CD4-positive, CD25-positive, alpha-beta regulatory T cell (primary cell): Measurements from ENCODE around the gene COG8. TPM values are rescaled to one million over a fixed set of nuclear protein-coding genes. Genes with fewer than 3 reads are reported as not detected.

Source experiments
- ATAC-seq, 2 donors: fragments of 150-1000 bp; cut with Tn5 transposase; one replicate each; pipeline ENCODE4 v1.10.0; 2021; ENCODE audit warnings: low read depth in 2 of 2, moderate number of reproducible peaks in 2 of 2, moderate library complexity in 1 of 2
- DNase-seq, 3 donors: peaks; one replicate each; pipeline versions ENCODE4 v3.0.0 to v3.0.0-alpha.2; 2012 to 2022; ENCODE audit warnings: mixed read lengths in 1 of 3
- H3K27ac ChIP-seq: one replicate; pipeline ENCODE4 v1.7.0; 2013; ENCODE audit warnings: mild to moderate bottlenecking, low read length; ENCODE audit not compliant: insufficient read depth, poor library complexity, severe bottlenecking
- H3K27me3 ChIP-seq: one replicate; pipeline ENCODE4 v1.7.0; 2013; ENCODE audit warnings: low read length; ENCODE audit not compliant: control insufficient read depth, insufficient read depth
- H3K36me3 ChIP-seq: one replicate; pipeline ENCODE4 v1.7.0; 2013; ENCODE audit warnings: mild to moderate bottlenecking, low read length, moderate library complexity; ENCODE audit not compliant: control insufficient read depth, insufficient read depth
- H3K4me1 ChIP-seq: 2 replicates; pipeline ENCODE4 v1.7.0; 2013; ENCODE audit warnings: mild to moderate bottlenecking, low read length; ENCODE audit not compliant: insufficient read depth, control insufficient read depth, poor library complexity, severe bottlenecking
- H3K4me3 ChIP-seq: one replicate; pipeline ENCODE4 v1.7.0; 2013; ENCODE audit warnings: low read depth, mild to moderate bottlenecking, low read length, moderate library complexity
- H3K9me3 ChIP-seq, 2 experiments: 1 replicate in 1 of 2; 2 replicates in 1 of 2; pipeline ENCODE4 v1.7.0; 2013; ENCODE audit warnings: low read length in 2 of 2, mild to moderate bottlenecking in 1 of 2, moderate library complexity in 1 of 2; ENCODE audit not compliant: control insufficient read depth in 2 of 2
- H3K27ac Mint-ChIP-seq, 3 donors: one replicate each; pipeline ENCODE4 v1.8.0; 2020 to 2022; ENCODE audit warnings: mild to moderate bottlenecking in 3 of 3, mixed read lengths in 3 of 3, moderate library complexity in 2 of 3
- H3K27me3 Mint-ChIP-seq: one replicate; pipeline ENCODE4 v1.8.0; 2022; ENCODE audit warnings: mild to moderate bottlenecking, mixed read lengths
- H3K36me3 Mint-ChIP-seq: one replicate; pipeline ENCODE4 v1.8.0; 2020; ENCODE audit warnings: mixed read lengths
- H3K4me1 Mint-ChIP-seq, 4 donors: one replicate each; pipeline ENCODE4 v1.8.0; 2020 to 2022; ENCODE audit warnings: mixed read lengths in 4 of 4, mild to moderate bottlenecking in 1 of 4
- H3K4me3 Mint-ChIP-seq, 4 donors: one replicate each; pipeline ENCODE4 v1.8.0; 2020 to 2022; ENCODE audit warnings: mild to moderate bottlenecking in 4 of 4, mixed read lengths in 4 of 4, moderate library complexity in 3 of 4
- H3K9me3 Mint-ChIP-seq, 7 donors: one replicate each; pipeline ENCODE4 v1.8.0; 2020 to 2022; ENCODE audit warnings: mixed read lengths in 7 of 7, mild to moderate bottlenecking in 3 of 7, moderate library complexity in 2 of 7
- polyA plus RNA-seq, 4 donors: library from polyadenylated mRNA; unstranded; fragments of 300-500 nt; fragmentation: Illumina TruSeq; gene quantifications; one replicate each; pipeline ENCODE4 v1.2.3, GENCODE V29; 2021
- total RNA-seq: library from RNA; stranded (reverse); gene quantifications from one replicate; pipeline ENCODE4 v1.2.3, GENCODE V29; 2022

Gene COG8
- total and polyA plus RNA-seq, 5 donors from 2014 or later, result 23.2 to 39.0 (median 36.8) TPM

- Histone ChIP-seq H3K27me3 (no peaks in the 10 kb centered on the region), H3K4me3 (no peak overlapping the region), H3K36me3 (peaks cover 85% of the 10 kb centered on the region), H3K9me3 (no peaks in the 10 kb centered on the region), H3K4me1 (peaks cover 19% of the 10 kb centered on the region), H3K27ac (no peak overlapping the region)
- Mint-ChIP-seq H3K27me3 (no peaks in the 10 kb centered on the region), H3K9me3 (no peaks in the 10 kb centered on the region), H3K27ac (no peak overlapping the region), H3K36me3 (peaks cover 27% of the 10 kb centered on the region), H3K4me1 (peaks cover 0 to 30% (median 8%) of the 10 kb centered on the region in 4 donors), H3K4me3 (no peak overlapping the region)
- ATAC-seq (no peak), DNase-seq (no peak)
Measured at GRCh38 chr16:69322343-69322742, 17.0 kb downstream of the COG8 start.

DNA sequence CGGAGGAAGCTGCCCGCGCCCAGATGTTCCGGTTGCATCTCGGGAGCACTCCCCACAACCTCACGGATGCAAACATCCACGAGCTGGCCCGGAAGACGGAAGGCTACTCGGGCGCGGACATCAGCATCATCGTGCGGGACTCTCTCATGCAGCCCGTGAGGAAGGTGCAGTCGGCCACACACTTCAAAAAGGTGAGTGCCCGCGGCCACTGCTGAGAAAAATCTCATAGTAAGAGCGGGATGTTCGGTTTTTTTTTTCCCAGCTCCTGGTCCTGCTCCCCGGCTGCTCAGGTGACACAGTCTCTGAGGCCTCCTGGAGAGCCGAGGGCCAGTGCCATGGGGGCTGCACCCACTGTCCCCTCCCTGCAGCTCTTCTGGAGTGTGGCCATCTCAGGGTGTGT is 18.3 kb downstream of the COG8 start:
- Mint-ChIP-seq H3K4me3 (peak overlapping the region in 1 of 4 donors; percentile 49), H3K27me3 (no peaks in the 10 kb centered on the region), H3K27ac (no peak overlapping the region), H3K36me3 (peaks cover 31% of the 10 kb centered on the region), H3K4me1 (peaks cover 0 to 17% (median 3%) of the 10 kb centered on the region in 4 donors), H3K9me3 (no peaks in the 10 kb centered on the region)
- Histone ChIP-seq H3K36me3 (peaks cover 89% of the 10 kb centered on the region), H3K9me3 (no peaks in the 10 kb centered on the region), H3K27ac (no peak overlapping the region), H3K4me1 (peaks cover 8% of the 10 kb centered on the region), H3K27me3 (no peaks in the 10 kb centered on the region), H3K4me3 (no peak overlapping the region)
- DNase-seq (no peak), ATAC-seq (no peak)

DNA sequence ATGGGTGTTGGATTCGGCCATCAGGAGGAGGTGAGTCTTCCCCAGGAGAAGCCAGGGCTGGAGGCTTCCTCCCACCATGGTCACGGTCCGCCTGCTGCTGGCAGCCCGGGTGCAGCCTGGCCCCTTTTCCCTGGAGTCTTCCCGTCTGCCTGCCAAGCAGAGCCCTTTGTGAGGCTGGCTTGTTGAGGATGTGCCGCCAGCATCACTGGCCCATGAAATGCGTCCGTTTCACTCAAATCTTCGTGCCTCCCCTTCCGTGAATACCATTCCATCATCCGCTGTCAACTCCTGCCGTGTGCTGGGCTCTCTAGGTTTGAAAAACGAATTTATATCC is 18.7 kb downstream of the COG8 start:
- Mint-ChIP-seq H3K27ac (no peak overlapping the region), H3K4me1 (peaks cover 0 to 13% (median 2%) of the 10 kb centered on the region in 4 donors), H3K9me3 (no peaks in the 10 kb centered on the region), H3K4me3 (peak overlapping the region in 1 of 4 donors; percentile 49), H3K27me3 (no peaks in the 10 kb centered on the region), H3K36me3 (peaks cover 31% of the 10 kb centered on the region)
- H3K4me3 ChIP-seq, result no peak overlapping the region
- H3K36me3 ChIP-seq, result peaks cover 89% of the 10 kb centered on the region
- no peak for ATAC-seq
- no peak for DNase-seq
- H3K4me1 ChIP-seq, result peaks cover 5% of the 10 kb centered on the region
- no peaks in the 10 kb centered on the region for H3K27me3 ChIP-seq
- no peak overlapping the region for H3K27ac ChIP-seq
- H3K9me3 ChIP-seq, result no peaks in the 10 kb centered on the region

DNA sequence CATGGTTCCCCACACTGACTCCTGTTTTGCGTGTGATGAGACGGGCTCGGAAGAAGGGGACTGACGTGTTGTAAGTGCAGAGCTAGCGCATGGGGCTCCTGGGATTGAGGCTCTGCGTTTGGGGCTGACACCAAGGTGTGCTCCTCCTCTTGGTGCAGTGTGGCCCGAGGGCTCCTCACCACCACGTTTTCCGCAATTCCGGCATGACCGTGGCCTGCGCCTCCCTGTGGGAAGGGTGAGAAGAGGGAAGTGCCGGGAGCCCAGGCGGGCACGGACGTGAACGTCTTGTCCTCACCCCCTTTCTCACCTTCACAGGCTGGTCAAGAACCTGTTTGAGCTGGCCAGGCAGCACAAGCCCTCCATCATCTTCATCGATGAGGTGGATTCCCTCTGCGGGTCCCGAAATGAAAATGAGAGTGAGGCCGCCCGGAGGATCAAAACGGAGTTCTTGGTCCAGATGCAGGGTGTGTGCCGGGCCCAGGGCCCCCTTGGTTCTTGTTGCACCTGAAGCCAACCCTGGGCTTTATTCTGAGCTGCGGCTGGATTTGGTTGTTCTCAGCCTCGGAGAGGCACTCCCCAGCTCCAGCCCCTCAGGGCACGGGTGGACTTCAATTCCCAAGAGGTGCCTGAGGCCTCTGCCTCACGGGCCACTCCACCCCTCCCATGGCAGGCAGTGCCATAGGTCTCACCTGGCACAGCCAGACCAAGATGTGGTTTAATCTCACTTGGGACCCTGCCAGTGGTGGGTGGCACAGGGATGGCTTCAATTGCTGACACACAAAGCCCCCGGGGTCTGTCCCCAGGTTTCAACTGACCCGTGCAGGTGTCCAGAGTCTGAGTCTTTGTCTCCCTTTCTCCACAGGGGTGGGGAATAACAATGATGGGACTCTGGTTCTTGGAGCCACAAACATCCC is 19.3 kb downstream of the COG8 start:
- Mint-ChIP-seq H3K27me3 (no peaks in the 10 kb centered on the region), H3K4me1 (peaks cover 0 to 15% (median 2%) of the 10 kb centered on the region in 4 donors), H3K36me3 (peaks cover 31% of the 10 kb centered on the region), H3K9me3 (no peaks in the 10 kb centered on the region), H3K4me3 (peak overlapping the region in 1 of 4 donors; percentile 12), H3K27ac (peak overlapping the region in 1 of 3 donors; percentile 79)
- H3K36me3 ChIP-seq, result peaks cover 93% of the 10 kb centered on the region
- H3K27ac ChIP-seq, result no peak overlapping the region
- no peak for DNase-seq
- no peaks in the 10 kb centered on the region for H3K9me3 ChIP-seq
- H3K4me3 ChIP-seq, result no peak overlapping the region
- H3K4me1 ChIP-seq, result peaks cover 4% of the 10 kb centered on the region
- ATAC-seq, result no peak
- H3K27me3 ChIP-seq, result no peaks in the 10 kb centered on the region

- H3K4me1 Mint-ChIP-seq, result peaks cover 0 to 11% (median 3%) of the 10 kb centered on the region in 4 donors
- H3K4me3 Mint-ChIP-seq, result peak overlapping the region in 1 of 4 donors; percentile 12
- peaks cover 31% of the 10 kb centered on the region for H3K36me3 Mint-ChIP-seq
- peak overlapping the region in 1 of 3 donors; percentile 25 for H3K27ac Mint-ChIP-seq
- Histone ChIP-seq H3K27ac (no peak overlapping the region), H3K4me1 (peaks cover 4% of the 10 kb centered on the region), H3K27me3 (no peaks in the 10 kb centered on the region), H3K4me3 (no peak overlapping the region), H3K9me3 (no peaks in the 10 kb centered on the region), H3K36me3 (peaks cover 93% of the 10 kb centered on the region)
- no peaks in the 10 kb centered on the region for H3K27me3 Mint-ChIP-seq
- DNase-seq, result no peak
- no peaks in the 10 kb centered on the region for H3K9me3 Mint-ChIP-seq
- ATAC-seq, result no peak
Measured at GRCh38 chr16:69319381-69319780, 20.0 kb downstream of the COG8 start.

DNA sequence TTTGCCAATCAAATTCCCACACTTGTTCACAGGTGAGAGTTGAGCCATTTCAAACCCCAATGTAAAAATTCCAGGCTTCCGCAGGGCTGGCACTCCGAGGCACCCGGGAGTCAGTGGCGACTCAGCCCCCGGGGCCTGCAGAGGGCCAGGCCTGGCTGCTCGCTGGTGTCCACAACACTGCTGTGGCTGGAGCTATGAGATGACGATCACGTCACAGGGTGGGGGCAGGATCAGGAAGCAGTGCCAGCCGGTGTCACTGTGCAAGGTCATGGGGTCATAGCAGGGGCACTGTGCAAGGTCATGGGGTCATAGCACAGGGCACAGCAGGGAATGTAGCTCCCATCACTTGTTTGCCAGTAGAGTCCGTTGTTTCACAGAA is 20.5 kb downstream of the COG8 start:
- Histone ChIP-seq H3K27ac (no peak overlapping the region), H3K27me3 (no peaks in the 10 kb centered on the region), H3K4me3 (no peak overlapping the region), H3K9me3 (no peaks in the 10 kb centered on the region), H3K36me3 (peaks cover 90% of the 10 kb centered on the region), H3K4me1 (peaks cover under 1% of the 10 kb centered on the region)
- ATAC-seq (no peak), DNase-seq (no peak)
- H3K36me3 Mint-ChIP-seq, result peaks cover 31% of the 10 kb centered on the region
- peak overlapping the region in 1 of 3 donors; percentile 25 for H3K27ac Mint-ChIP-seq
- no peaks in the 10 kb centered on the region for H3K9me3 Mint-ChIP-seq
- peaks cover 0 to 15% (median 5%) of the 10 kb centered on the region in 4 donors for H3K4me1 Mint-ChIP-seq
- no peaks in the 10 kb centered on the region for H3K27me3 Mint-ChIP-seq
- no peak overlapping the region for H3K4me3 Mint-ChIP-seq

DNA sequence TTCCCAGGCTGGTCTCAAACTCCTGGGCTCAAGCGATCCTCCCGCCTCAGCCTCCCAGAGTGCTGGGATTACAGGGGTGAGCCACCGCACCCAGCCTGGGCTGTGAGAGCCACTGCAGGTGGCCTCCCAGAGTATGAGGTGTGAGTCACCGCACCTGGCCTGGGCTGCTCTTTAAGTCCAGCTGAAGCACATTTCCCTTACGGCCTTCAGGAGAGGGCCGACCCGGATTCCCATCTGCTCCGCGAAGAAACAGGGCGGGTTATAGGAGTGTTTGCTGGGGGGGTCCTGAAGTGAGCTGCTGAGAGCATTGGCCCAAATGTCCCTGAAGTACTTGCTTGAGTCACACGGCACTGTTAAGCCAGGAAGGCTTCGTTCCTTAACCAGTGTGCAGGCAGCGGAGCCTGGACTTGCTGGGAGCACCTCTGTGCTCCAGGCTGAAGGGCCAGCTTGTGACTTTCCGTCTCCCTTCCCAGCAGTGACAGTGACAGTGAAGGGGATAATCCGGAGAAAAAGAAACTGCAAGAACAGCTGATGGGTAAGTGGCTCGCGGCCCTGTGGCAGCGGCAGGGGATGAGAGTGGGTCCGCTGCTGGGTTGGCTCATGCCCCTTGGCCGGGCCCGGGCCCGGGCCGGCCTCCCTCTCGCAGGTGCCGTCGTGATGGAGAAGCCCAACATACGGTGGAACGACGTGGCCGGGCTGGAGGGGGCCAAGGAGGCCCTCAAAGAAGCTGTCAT is 21.0 kb downstream of the COG8 start:
- no peaks in the 10 kb centered on the region for H3K27me3 Mint-ChIP-seq
- no peak overlapping the region for H3K4me3 Mint-ChIP-seq

More for the DNA sequence above, 21.0 kb downstream of the COG8 start:
- no peaks in the 10 kb centered on the region for H3K27me3 ChIP-seq
- peaks cover 89% of the 10 kb centered on the region for H3K36me3 ChIP-seq
- ATAC-seq, result no peak
- H3K9me3 ChIP-seq, result no peaks in the 10 kb centered on the region
- Mint-ChIP-seq H3K4me1 (peaks cover 2 to 21% (median 10%) of the 10 kb centered on the region in 4 donors), H3K36me3 (peaks cover 31% of the 10 kb centered on the region), H3K27ac (no peak overlapping the region), H3K9me3 (no peaks in the 10 kb centered on the region)
- no peaks in the 10 kb centered on the region for H3K4me1 ChIP-seq
- no peak for DNase-seq
- no peak overlapping the region for H3K4me3 ChIP-seq
- H3K27ac ChIP-seq, result no peak overlapping the region
